Fibroblast of lung (primary cell): ENCODE data around the gene CDYL2.
A peak's percentile ranks its signal among the peaks of the same experiment; 100 is the strongest.

Experiments
- CTCF ChIP-seq, 2 donors: IDR thresholded peaks in 1 of 2; conservative IDR thresholded peaks in 1 of 2; 1 replicate in 1 of 2; 2 replicates in 1 of 2; pipeline ENCODE4 v1.5.1; 2011 to 2012; ENCODE audit warnings: low read length in 2 of 2, control low read depth in 1 of 2, inconsistent platforms in 1 of 2, low read depth in 1 of 2, mild to moderate bottlenecking in 1 of 2
- EZH2 ChIP-seq: IDR thresholded peaks from 2 replicates; pipeline ENCODE4 v1.5.1; 2012; ENCODE audit warnings: low read length, control low read depth, mild to moderate bottlenecking; ENCODE audit errors: missing control alignments

- no peak for TF ChIP-seq EZH2
- peak; percentile 31 to 50 for TF ChIP-seq CTCF (conservative IDR thresholded peaks at IDR 0.05 in 1 of 2, IDR thresholded peaks at IDR 0.05 in 1 of 2; ENCODE audit: low read depth in 1 of 2, low read length in 2 of 2)
Measured at GRCh38 chr16:80803339-80804055, 901 bp downstream of the CDYL2 start.
